DND-41 (cell line): Measurements from ENCODE around the gene SLF2.
A peak's percentile ranks its signal among the peaks of the same experiment; 100 is the strongest.

ENCODE experiments used
- ATAC-seq: fragments of 200-7000 bp; cut with Tn5 transposase; 3 replicates; pipeline ENCODE4 v1.9.1; 2021; ENCODE audit warnings: low read depth; ENCODE audit not compliant: insufficient read depth
- DNase-seq: peaks from one replicate; pipeline ENCODE4 v3.0.0-alpha.2; 2020
- H2AFZ ChIP-seq: 2 replicates; pipeline ENCODE4 v1.6.0; 2012; ENCODE audit warnings: low read depth, low read length
- H3K27ac ChIP-seq: 2 replicates; pipeline ENCODE4 v1.5.1; 2012; ENCODE audit warnings: low read length, inconsistent platforms
- H3K27me3 ChIP-seq: fragments of 200-600 bp; sonication (generic); 2 replicates; pipeline ENCODE4 v1.6.0; 2012; ENCODE audit warnings: low read length, mild to moderate bottlenecking, inconsistent platforms; ENCODE audit not compliant: insufficient read depth, poor library complexity
- H3K36me3 ChIP-seq: 2 replicates; pipeline ENCODE4 v1.5.1; 2012; ENCODE audit warnings: low read length, inconsistent platforms; ENCODE audit not compliant: insufficient read depth
- H3K4me1 ChIP-seq: 2 replicates; pipeline ENCODE4 v1.5.1; 2012; ENCODE audit warnings: mild to moderate bottlenecking, low read length; ENCODE audit not compliant: insufficient read depth
- H3K4me2 ChIP-seq: 2 replicates; pipeline ENCODE4 v1.6.0; 2012; ENCODE audit warnings: mild to moderate bottlenecking, moderate library complexity, low read length, inconsistent platforms; ENCODE audit not compliant: insufficient read depth
- H3K4me3 ChIP-seq, 2 experiments: fragments of 200-600 bp in 1 of 2; shearing (Covaris generic) in 1 of 2; 2 replicates each; pipeline ENCODE4 v1.5.1; 2012 to 2016; ENCODE audit warnings: inconsistent platforms in 2 of 2, low read length in 2 of 2, mild to moderate bottlenecking in 2 of 2, low read depth in 1 of 2, moderate library complexity in 1 of 2
- H3K79me2 ChIP-seq: 2 replicates; pipeline ENCODE4 v1.6.0; 2012; ENCODE audit warnings: low read length, inconsistent platforms; ENCODE audit not compliant: insufficient read depth
- H3K9ac ChIP-seq: 2 replicates; pipeline ENCODE4 v1.6.0; 2012; ENCODE audit warnings: low read depth, mild to moderate bottlenecking, inconsistent platforms, low read length, moderate library complexity
- H3K9me3 ChIP-seq: 2 replicates; pipeline ENCODE4 v1.5.1; 2012; ENCODE audit warnings: low read length, moderate library complexity, mild to moderate bottlenecking, inconsistent platforms; ENCODE audit not compliant: insufficient read depth, severe bottlenecking
- H4K20me1 ChIP-seq: 2 replicates; pipeline ENCODE4 v1.6.0; 2012; ENCODE audit warnings: low read length; ENCODE audit not compliant: insufficient read depth
- EZH2 ChIP-seq: IDR thresholded peaks from 3 replicates; pipeline ENCODE4 v1.6.1; 2012; ENCODE audit warnings: borderline replicate concordance, low read depth, mild to moderate bottlenecking, moderate library complexity, low read length, inconsistent platforms; ENCODE audit not compliant: severe bottlenecking
- TF ChIP-seq, protein P1 (sequence below): IDR thresholded peaks from 2 replicates; pipeline ENCODE4 v1.5.1; 2012; ENCODE audit warnings: borderline replicate concordance, low read length, moderate library complexity, mild to moderate bottlenecking; ENCODE audit not compliant: poor library complexity, severe bottlenecking; ENCODE audit errors: extremely low read depth

SLF2 gene

GRCh38 chr10:101010329-101010728 is 97.6 kb downstream of the SLF2 start:
- no peak overlapping the region for H3K27ac ChIP-seq
- peaks cover 7% of the 10 kb centered on the region; the same call in 1 of the 2 replicates for H3K4me1 ChIP-seq
- no peak overlapping the region for H3K4me3 ChIP-seq
- no peaks in the 10 kb centered on the region for H3K27me3 ChIP-seq
- no peak for TF ChIP-seq EZH2
- TF ChIP-seq, protein P1, sequence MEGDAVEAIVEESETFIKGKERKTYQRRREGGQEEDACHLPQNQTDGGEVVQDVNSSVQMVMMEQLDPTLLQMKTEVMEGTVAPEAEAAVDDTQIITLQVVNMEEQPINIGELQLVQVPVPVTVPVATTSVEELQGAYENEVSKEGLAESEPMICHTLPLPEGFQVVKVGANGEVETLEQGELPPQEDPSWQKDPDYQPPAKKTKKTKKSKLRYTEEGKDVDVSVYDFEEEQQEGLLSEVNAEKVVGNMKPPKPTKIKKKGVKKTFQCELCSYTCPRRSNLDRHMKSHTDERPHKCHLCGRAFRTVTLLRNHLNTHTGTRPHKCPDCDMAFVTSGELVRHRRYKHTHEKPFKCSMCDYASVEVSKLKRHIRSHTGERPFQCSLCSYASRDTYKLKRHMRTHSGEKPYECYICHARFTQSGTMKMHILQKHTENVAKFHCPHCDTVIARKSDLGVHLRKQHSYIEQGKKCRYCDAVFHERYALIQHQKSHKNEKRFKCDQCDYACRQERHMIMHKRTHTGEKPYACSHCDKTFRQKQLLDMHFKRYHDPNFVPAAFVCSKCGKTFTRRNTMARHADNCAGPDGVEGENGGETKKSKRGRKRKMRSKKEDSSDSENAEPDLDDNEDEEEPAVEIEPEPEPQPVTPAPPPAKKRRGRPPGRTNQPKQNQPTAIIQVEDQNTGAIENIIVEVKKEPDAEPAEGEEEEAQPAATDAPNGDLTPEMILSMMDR = no peak
- peaks cover 6% of the 10 kb centered on the region for H4K20me1 ChIP-seq
- DNase-seq (no peak), ATAC-seq (no peak)
- no peak overlapping the region for H2AFZ ChIP-seq
- H3K9me3 ChIP-seq = no peaks in the 10 kb centered on the region
- no peak overlapping the region for H3K4me2 ChIP-seq
- peaks cover 10% of the 10 kb centered on the region; the same call in 1 of the 2 replicates for H3K36me3 ChIP-seq
- no peaks in the 10 kb centered on the region for H3K79me2 ChIP-seq
- H3K9ac ChIP-seq = no peak overlapping the region

GRCh38 chr10:101011517-101012423 is 99.0 kb downstream of the SLF2 start:
- DNase-seq (no peak), ATAC-seq (no peak)
- H3K4me2 ChIP-seq = no peak overlapping the region
- H3K9me3 ChIP-seq = no peaks in the 10 kb centered on the region
- H3K27ac ChIP-seq = no peak overlapping the region
- no peaks in the 10 kb centered on the region for H3K36me3 ChIP-seq
- H3K4me1 ChIP-seq = peaks cover 7% of the 10 kb centered on the region; the same call in 1 of the 2 replicates
- no peak overlapping the region for H3K9ac ChIP-seq
- no peaks in the 10 kb centered on the region for H3K27me3 ChIP-seq
- H3K79me2 ChIP-seq = no peaks in the 10 kb centered on the region
- TF ChIP-seq EZH2 = no peak
- TF ChIP-seq, protein P1 = no peak
- no peak overlapping the region for H2AFZ ChIP-seq
- no peak overlapping the region for H3K4me3 ChIP-seq
- H4K20me1 ChIP-seq = peaks cover 7% of the 10 kb centered on the region

DNA sequence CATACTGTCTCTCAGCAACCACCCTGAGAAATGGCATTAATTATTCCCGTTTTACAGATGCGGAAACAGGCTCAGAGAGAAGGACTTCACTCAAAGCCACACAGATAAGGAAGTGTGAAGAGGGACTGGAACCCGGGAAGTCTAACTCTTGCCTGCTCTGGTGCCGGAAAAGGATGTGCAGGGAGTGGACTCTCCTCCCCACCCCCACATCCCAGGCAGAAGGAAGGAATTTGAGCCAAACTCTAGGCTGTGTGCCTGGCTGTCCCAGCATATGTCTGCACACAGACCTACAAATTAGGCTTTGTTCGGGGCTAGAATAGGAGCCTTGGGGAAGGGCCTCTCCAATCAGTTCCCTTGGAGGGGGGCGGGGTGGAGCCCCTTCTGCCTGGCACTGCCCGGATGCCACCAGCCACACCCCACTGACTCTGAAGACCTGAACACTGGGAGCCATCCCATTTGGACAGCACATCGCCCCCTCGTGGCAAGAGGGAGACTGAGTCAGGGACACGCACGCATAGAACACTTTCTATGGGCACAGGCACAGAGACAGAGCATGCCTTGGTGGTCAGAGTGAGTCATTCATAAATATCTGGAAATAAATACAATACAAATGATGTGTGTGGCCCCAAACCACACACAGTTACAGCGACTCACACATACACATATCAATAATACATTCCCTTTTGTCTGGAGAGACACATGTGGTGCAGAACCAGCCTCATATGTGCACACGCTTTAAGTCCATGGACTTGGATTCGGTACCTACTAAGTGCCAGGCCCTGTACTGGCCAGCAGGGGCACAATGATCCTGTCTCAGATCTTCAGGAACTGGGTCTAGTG is 100.0 kb downstream of the SLF2 start:
- Histone ChIP-seq H3K27me3 (no peaks in the 10 kb centered on the region), H3K27ac (no peak overlapping the region)

More for the DNA sequence above, 100.0 kb downstream of the SLF2 start:
- TF ChIP-seq, protein P1 = peak; percentile 89
- no peak for TF ChIP-seq EZH2
- DNase-seq (peak; percentile 78), ATAC-seq (peak; percentile 91)
- Histone ChIP-seq H2AFZ (no peak overlapping the region; the same call in 1 of the 2 replicates), H3K79me2 (no peaks in the 10 kb centered on the region), H3K4me2 (no peak overlapping the region), H3K4me3 (no peak overlapping the region), H3K4me1 (peaks cover 7% of the 10 kb centered on the region; the same call in 1 of the 2 replicates), H4K20me1 (peaks cover 7% of the 10 kb centered on the region), H3K9me3 (no peaks in the 10 kb centered on the region), H3K36me3 (no peaks in the 10 kb centered on the region), H3K9ac (no peak overlapping the region)
